Thyroid gland (tissue), 4 donors: ENCODE results near the gene IFRD1.

Experiments used
- CTCF ChIP-seq, 6 experiments: fragments of 200-600 bp in 3 of 6; fragments of 450-650 bp in 3 of 6; sonication (generic) in 3 of 6; IDR thresholded peaks; one replicate each; pipeline ENCODE4 v1.5.1; 2016 to 2019; ENCODE audit warnings: antibody characterized with exemption in 6 of 6, mild to moderate bottlenecking in 2 of 6, inconsistent platforms in 1 of 6, moderate library complexity in 1 of 6
- POLR2A ChIP-seq, 2 donors: fragments of 450-650 bp; IDR thresholded peaks; one replicate each; pipeline ENCODE4 v1.6.1; 2017; ENCODE audit warnings: antibody characterized with exemption in 2 of 2, mild to moderate bottlenecking in 2 of 2, moderate library complexity in 1 of 2

- TF ChIP-seq CTCF (IDR thresholded peaks at IDR 0.05) (no peak), POLR2A (IDR thresholded peaks at IDR 0.05) (no peak)
Measured at GRCh38 chr7:112510001-112510742, 59.9 kb downstream of the IFRD1 start.
